ENCODE data around the gene NFIB.

Gene NFIB

DNA sequence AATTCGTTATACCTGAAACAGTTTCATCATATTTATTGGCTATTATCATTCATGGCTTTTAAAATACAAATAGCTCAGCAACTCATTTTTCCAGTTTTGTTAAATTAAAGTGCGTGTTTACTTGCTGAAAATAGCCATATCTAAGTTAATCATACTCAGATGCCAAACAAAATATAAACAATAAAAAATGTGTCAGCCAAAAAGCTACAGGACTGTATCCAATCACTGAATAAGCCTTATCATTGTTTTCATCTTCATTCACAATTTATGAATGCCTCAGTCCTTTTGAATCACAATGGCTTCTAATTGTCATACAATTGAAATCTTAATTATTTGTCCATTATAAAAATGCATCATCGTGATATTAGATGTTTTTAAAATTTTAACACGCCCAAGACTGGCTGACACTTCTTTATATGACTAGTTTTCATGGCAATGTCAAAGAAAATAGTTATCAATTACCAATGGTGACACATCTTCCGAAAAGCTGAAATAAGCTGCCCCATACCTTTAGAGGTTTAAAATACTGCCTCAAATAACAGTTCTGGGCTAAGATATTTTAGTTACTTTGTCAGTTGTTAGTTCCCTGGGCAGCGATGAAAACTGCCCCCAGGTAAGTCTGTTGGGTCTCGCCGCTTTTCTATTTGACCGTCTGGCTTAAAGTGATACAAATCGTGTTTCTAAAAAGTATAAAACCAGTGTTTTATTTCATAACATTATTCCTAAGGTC is 1.8 kb downstream of the NFIB start:
- no peaks in the 10 kb centered on the region for H3K9me3 ChIP-seq (replicated peaks; ENCODE audit: insufficient read depth, low read length)
- H3K79me2 ChIP-seq (ENCODE audit: low read length), result no peaks in the 10 kb centered on the region
- no peak overlapping the region for H3K9ac ChIP-seq (ENCODE audit: low read length)
- DNase-seq, result no peak
- H3F3A ChIP-seq (ENCODE audit: insufficient read depth, low read length), result no peaks in the 10 kb centered on the region
- TF ChIP-seq EZH2 (optimal IDR thresholded peaks at IDR 0.05; ENCODE audit: low read depth, low read length), result no peak
- TF ChIP-seq, protein P1, sequence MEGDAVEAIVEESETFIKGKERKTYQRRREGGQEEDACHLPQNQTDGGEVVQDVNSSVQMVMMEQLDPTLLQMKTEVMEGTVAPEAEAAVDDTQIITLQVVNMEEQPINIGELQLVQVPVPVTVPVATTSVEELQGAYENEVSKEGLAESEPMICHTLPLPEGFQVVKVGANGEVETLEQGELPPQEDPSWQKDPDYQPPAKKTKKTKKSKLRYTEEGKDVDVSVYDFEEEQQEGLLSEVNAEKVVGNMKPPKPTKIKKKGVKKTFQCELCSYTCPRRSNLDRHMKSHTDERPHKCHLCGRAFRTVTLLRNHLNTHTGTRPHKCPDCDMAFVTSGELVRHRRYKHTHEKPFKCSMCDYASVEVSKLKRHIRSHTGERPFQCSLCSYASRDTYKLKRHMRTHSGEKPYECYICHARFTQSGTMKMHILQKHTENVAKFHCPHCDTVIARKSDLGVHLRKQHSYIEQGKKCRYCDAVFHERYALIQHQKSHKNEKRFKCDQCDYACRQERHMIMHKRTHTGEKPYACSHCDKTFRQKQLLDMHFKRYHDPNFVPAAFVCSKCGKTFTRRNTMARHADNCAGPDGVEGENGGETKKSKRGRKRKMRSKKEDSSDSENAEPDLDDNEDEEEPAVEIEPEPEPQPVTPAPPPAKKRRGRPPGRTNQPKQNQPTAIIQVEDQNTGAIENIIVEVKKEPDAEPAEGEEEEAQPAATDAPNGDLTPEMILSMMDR (IDR thresholded peaks at IDR 0.05; ENCODE audit: low read length), result no peak
- TF ChIP-seq EZH2phosphoT487 (IDR thresholded peaks at IDR 0.05; ENCODE audit: low read length), result no peak
- H3K4me2 ChIP-seq (ENCODE audit: low read depth, low read length), result no peak overlapping the region
- H3K36me3 ChIP-seq (replicated peaks; ENCODE audit: insufficient read depth, low read length), result no peaks in the 10 kb centered on the region
- no peaks in the 10 kb centered on the region for H3K9me2 ChIP-seq (replicated peaks; ENCODE audit: insufficient read depth, low read length)
- peaks cover 9% of the 10 kb centered on the region; the same call in 1 of the 2 replicates for H3K27me3 ChIP-seq (replicated peaks; ENCODE audit: insufficient read depth, low read length)
- no peak overlapping the region for H2AFZ ChIP-seq (ENCODE audit: low read length)
- no peak overlapping the region for H3K27ac ChIP-seq (ENCODE audit: low read length)
- no peak overlapping the region for H3K4me3 ChIP-seq (ENCODE audit: low read length)
- no peaks in the 10 kb centered on the region for H4K20me1 ChIP-seq (ENCODE audit: insufficient read depth, low read length)
- no peaks in the 10 kb centered on the region for H3K4me1 ChIP-seq (ENCODE audit: low read length)

- Histone ChIP-seq H3K9me3 (replicated peaks; ENCODE audit: insufficient read depth, low read length) (no peaks in the 10 kb centered on the region), H3K36me3 (replicated peaks; ENCODE audit: insufficient read depth, low read length) (no peaks in the 10 kb centered on the region), H3K27ac (ENCODE audit: low read length) (no peak overlapping the region), H3K4me1 (ENCODE audit: low read length) (no peaks in the 10 kb centered on the region), H3K4me3 (ENCODE audit: low read length) (no peak overlapping the region), H3K9ac (ENCODE audit: low read length) (no peak overlapping the region), H3K27me3 (replicated peaks; ENCODE audit: insufficient read depth, low read length) (peaks cover 7% of the 10 kb centered on the region; the same call in 1 of the 2 replicates), H3K4me2 (ENCODE audit: low read depth, low read length) (no peak overlapping the region), H3K9me2 (replicated peaks; ENCODE audit: insufficient read depth, low read length) (no peaks in the 10 kb centered on the region), H2AFZ (ENCODE audit: low read length) (no peak overlapping the region), H3F3A (ENCODE audit: insufficient read depth, low read length) (no peaks in the 10 kb centered on the region), H4K20me1 (ENCODE audit: insufficient read depth, low read length) (no peaks in the 10 kb centered on the region), H3K79me2 (ENCODE audit: low read length) (no peaks in the 10 kb centered on the region)
- no peak for DNase-seq
- TF ChIP-seq EZH2phosphoT487 (IDR thresholded peaks at IDR 0.05; ENCODE audit: low read length), result no peak
- no peak for TF ChIP-seq EZH2 (optimal IDR thresholded peaks at IDR 0.05; ENCODE audit: low read depth, low read length)
- TF ChIP-seq, protein P1 (IDR thresholded peaks at IDR 0.05; ENCODE audit: low read length), result no peak
Observed at GRCh38 chr9:14311171-14311949, 2.6 kb downstream of the NFIB start.

GRCh38 chr9:14310311-14310710 is 3.6 kb downstream of the NFIB start:
- H3K9ac ChIP-seq (ENCODE audit: low read length), result no peak overlapping the region
- H3K4me2 ChIP-seq (ENCODE audit: low read depth, low read length), result no peak overlapping the region
- H3K4me1 ChIP-seq (ENCODE audit: low read length), result no peaks in the 10 kb centered on the region
- H3F3A ChIP-seq (ENCODE audit: insufficient read depth, low read length), result no peaks in the 10 kb centered on the region
- H3K36me3 ChIP-seq (replicated peaks; ENCODE audit: insufficient read depth, low read length), result no peaks in the 10 kb centered on the region
- no peak overlapping the region for H3K27ac ChIP-seq (ENCODE audit: low read length)
- TF ChIP-seq, protein P1 (IDR thresholded peaks at IDR 0.05; ENCODE audit: low read length), result no peak
- no peaks in the 10 kb centered on the region for H4K20me1 ChIP-seq (ENCODE audit: insufficient read depth, low read length)
- H3K79me2 ChIP-seq (ENCODE audit: low read length), result no peaks in the 10 kb centered on the region
- DNase-seq, result no peak
- no peaks in the 10 kb centered on the region for H3K9me3 ChIP-seq (replicated peaks; ENCODE audit: insufficient read depth, low read length)
- no peaks in the 10 kb centered on the region for H3K27me3 ChIP-seq (replicated peaks; ENCODE audit: insufficient read depth, low read length)
- H3K9me2 ChIP-seq (replicated peaks; ENCODE audit: insufficient read depth, low read length), result no peaks in the 10 kb centered on the region
- no peak overlapping the region for H2AFZ ChIP-seq (ENCODE audit: low read length)
- no peak overlapping the region for H3K4me3 ChIP-seq (ENCODE audit: low read length)
